Heart right ventricle (tissue), 16 donors: Measurements from ENCODE around the gene SH3GL3. TPM values are rescaled to one million over a fixed set of nuclear protein-coding genes. Genes with fewer than 3 reads are reported as not detected.

Source experiments
- ATAC-seq, 8 donors: fragments of 200-7000 bp; cut with Tn5 transposase; one replicate each; pipeline ENCODE4 v1.9.1; 2020; ENCODE audit warnings: mild to moderate bottlenecking in 8 of 8, moderate library complexity in 8 of 8, moderate number of reproducible peaks in 1 of 8
- DNase-seq, 2 donors: peaks; one replicate each; pipeline ENCODE4 v3.0.0-alpha.2; 2020
- H3K27ac ChIP-seq, 10 donors: fragments of 200-600 bp; sonication (generic) in 2 of 10; one replicate each; pipeline versions ENCODE4 v1.5.0 to v1.8.0; 2020 to 2022; ENCODE audit warnings: mild to moderate bottlenecking in 3 of 10
- H3K27me3 ChIP-seq, 7 donors: fragments of 200-600 bp; one replicate each; pipeline ENCODE4 v1.8.0; 2021 to 2022; ENCODE audit warnings: mild to moderate bottlenecking in 2 of 7
- H3K36me3 ChIP-seq, 9 donors: fragments of 200-600 bp; sonication (generic) in 1 of 9; one replicate each; pipeline versions ENCODE4 v1.5.0 to v1.8.0; 2020 to 2022; ENCODE audit warnings: mild to moderate bottlenecking in 2 of 9
- H3K4me1 ChIP-seq, 9 donors: fragments of 200-600 bp; sonication (generic) in 1 of 9; one replicate each; pipeline versions ENCODE4 v1.5.0 to v1.8.0; 2020 to 2022; ENCODE audit warnings: mild to moderate bottlenecking in 4 of 9
- H3K4me3 ChIP-seq, 10 donors: fragments of 200-600 bp; sonication (generic) in 2 of 10; one replicate each; pipeline versions ENCODE4 v1.5.0 to v1.8.0; 2020 to 2022; ENCODE audit warnings: mild to moderate bottlenecking in 7 of 10, moderate library complexity in 2 of 10
- H3K9me3 ChIP-seq, 11 donors: fragments of 200-600 bp in 10 of 11; sonication (generic) in 2 of 11; one replicate each; pipeline versions ENCODE4 v1.5.0 to v1.8.0; 2013 to 2022; ENCODE audit warnings: mild to moderate bottlenecking in 2 of 11, control low read depth in 1 of 11, moderate library complexity in 1 of 11
- WGBS, 2 donors: extraction: QIAGEN DNeasy Blood & Tissue Kit; methylation state at CpG; one replicate each; pipeline ENCODE4 v1.1.7; 2013; ENCODE audit warnings: inconsistent platforms in 1 of 2; 5-methylcytosine and 5-hydroxymethylcytosine counted together
- intact Hi-C, 10 donors: fragments of 100-400 bp; cut with DNase I; formaldehyde crosslinking; loops; one replicate each; pipeline versions ENCODE4 v1.11.1 to v1.14.2; 2022
- polyA plus RNA-seq, 2 donors: library from polyadenylated mRNA; stranded (reverse); fragments of 200-250 nt; gene quantifications; one replicate each; pipeline ENCODE4 v1.2.3, GENCODE V29; 2013
- total RNA-seq, 10 donors: library from RNA; stranded (reverse); fragmentation: NEBNext Ultra II Directional in 3 of 10; extraction: Animal tissue kit (Norgen Biotek cat#: 25700) in 3 of 10; gene quantifications; one replicate each; pipeline versions ENCODE4 v1.2.1 to v1.2.4, GENCODE V29; 2021 to 2023
- TF ChIP-seq, protein P1 (sequence below), 9 donors: fragments of 200-600 bp; sonication (generic) in 2 of 9; IDR thresholded peaks; one replicate each; pipeline versions ENCODE4 v1.5.0 to v1.8.0; 2021 to 2022; ENCODE audit warnings: antibody characterized with exemption in 9 of 9, mild to moderate bottlenecking in 5 of 9, moderate library complexity in 1 of 9
- donor health status: Arrhythmogenic right ventricular cardiomyopathy.
- donor health status: ischemic (EF 13 %, LVEDD 7.1; RV severe dilation, severe dysfunction).
- donor health status: healthy with polysubstance abuse.
- donor health status: DM: no; HTN: yes; CAD: no.
- donor health status: DM: no; HTN: no; CAD: no.
- donor health status: ischemic (EF 25% LVEDD 6.9; RV normal size, moderate dysfunction).
- donor health status: ischemic (EF 25% LVEDD 5.7; RV mildly dilated, moderate dysfunction).
- donor health status: healthy.
- donor health status: DM: yes; HTN: yes; CAD: no.
- donor health status: Ischemic cardiomyopathy.
- donor health status: ischemic (EF 35%, LVEDD 5.7; RV mildly dilated, moderate dysfunction).
- donor health status: nonischemic (EF 11% LVEDD 7.7; RV severe dilation, severe dysfunction).
- donor health status: DM: yes; HTN: yes; CAD: no.
- donor health status: PGD.
- donor health status: ischemic (EF 29% LVEDD 5.4; RV normal size, mild dysfunction).
- donor health status: nonischemic (EF 23%, LVEDD 6.1; RV moderate dilation, normal function).

SH3GL3 gene
- total and polyA plus RNA-seq, 12 donors = 0.13 to 0.17 TPM; not detected in 10

DNA sequence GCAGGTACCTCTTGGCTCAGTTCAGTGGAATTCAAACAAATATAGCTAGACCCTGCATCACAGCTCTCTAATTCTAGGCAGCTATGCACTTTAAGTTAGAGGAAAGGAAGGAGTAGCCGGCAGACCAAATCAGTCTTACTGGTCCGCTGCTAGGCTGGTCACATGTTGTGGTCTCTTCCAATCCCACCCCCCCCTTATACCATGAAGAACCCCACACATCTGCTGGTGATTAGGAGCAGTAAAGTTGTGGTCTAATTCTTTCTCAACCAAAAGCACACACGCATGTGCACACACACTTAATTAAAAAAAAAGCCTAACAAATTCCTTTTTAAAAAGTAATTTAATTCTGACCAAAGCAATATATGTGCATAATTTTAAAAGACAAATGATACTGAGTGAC, 16.7 kb upstream of the SH3GL3 start:
- no peak for ATAC-seq
- H3K27ac ChIP-seq = no peak overlapping the region
- H3K4me1 ChIP-seq = no peaks in the 10 kb centered on the region
- 74 to 75% methylated on average over 3 of the region's 3 CpGs for WGBS, 2 donors
- peaks cover 0 to 32% (median 18%) of the 10 kb centered on the region in 7 donors for H3K27me3 ChIP-seq
- DNase-seq = no peak
- TF ChIP-seq, protein P1, sequence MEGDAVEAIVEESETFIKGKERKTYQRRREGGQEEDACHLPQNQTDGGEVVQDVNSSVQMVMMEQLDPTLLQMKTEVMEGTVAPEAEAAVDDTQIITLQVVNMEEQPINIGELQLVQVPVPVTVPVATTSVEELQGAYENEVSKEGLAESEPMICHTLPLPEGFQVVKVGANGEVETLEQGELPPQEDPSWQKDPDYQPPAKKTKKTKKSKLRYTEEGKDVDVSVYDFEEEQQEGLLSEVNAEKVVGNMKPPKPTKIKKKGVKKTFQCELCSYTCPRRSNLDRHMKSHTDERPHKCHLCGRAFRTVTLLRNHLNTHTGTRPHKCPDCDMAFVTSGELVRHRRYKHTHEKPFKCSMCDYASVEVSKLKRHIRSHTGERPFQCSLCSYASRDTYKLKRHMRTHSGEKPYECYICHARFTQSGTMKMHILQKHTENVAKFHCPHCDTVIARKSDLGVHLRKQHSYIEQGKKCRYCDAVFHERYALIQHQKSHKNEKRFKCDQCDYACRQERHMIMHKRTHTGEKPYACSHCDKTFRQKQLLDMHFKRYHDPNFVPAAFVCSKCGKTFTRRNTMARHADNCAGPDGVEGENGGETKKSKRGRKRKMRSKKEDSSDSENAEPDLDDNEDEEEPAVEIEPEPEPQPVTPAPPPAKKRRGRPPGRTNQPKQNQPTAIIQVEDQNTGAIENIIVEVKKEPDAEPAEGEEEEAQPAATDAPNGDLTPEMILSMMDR (IDR thresholded peaks at IDR 0.05) = no peak
- intact Hi-C loops = loop anchor here in 1 of 10 donors (10.0 kb wide), 1 partner anchor 604 kb away; no protein-coding TSS in a partner anchor
- no peak overlapping the region for H3K4me3 ChIP-seq
- H3K36me3 ChIP-seq = no peaks in the 10 kb centered on the region
- peaks cover 0 to 11% (median 0%) of the 10 kb centered on the region in 11 donors for H3K9me3 ChIP-seq

DNA sequence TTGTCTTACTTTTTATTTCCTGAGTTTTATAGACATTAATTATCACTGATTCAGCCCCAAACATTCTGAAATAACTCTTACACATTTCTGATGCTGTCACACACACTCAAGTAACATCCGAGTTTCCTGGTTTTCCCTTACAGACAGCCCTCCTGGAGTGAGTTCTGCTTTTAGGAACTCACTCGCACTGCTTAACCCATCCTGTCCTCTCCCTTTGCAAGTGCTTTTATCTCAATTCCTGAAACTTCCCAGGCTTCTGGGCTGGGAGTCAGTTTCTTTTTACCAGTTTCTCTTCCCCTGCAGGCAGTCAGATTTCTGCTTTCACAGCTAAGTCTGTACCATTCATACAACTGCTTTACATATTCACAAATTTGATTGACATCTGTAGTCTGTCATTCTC, 15.6 kb upstream of the SH3GL3 start:
- ATAC-seq = no peak
- Histone ChIP-seq H3K36me3 (no peaks in the 10 kb centered on the region), H3K27ac (no peak overlapping the region), H3K4me1 (no peaks in the 10 kb centered on the region), H3K4me3 (no peak overlapping the region), H3K9me3 (peaks cover 0 to 11% (median 0%) of the 10 kb centered on the region in 11 donors), H3K27me3 (peaks cover 0 to 27% (median 18%) of the 10 kb centered on the region in 7 donors)
- WGBS, 2 donors = 32 to 38% methylated on average over 2 of the region's 2 CpGs
- TF ChIP-seq, protein P1 (IDR thresholded peaks at IDR 0.05) = no peak
- DNase-seq = no peak
- intact Hi-C loops = loop anchor here in 1 of 10 donors (10.0 kb wide), 1 partner anchor 603 kb away; no protein-coding TSS in a partner anchor

DNA sequence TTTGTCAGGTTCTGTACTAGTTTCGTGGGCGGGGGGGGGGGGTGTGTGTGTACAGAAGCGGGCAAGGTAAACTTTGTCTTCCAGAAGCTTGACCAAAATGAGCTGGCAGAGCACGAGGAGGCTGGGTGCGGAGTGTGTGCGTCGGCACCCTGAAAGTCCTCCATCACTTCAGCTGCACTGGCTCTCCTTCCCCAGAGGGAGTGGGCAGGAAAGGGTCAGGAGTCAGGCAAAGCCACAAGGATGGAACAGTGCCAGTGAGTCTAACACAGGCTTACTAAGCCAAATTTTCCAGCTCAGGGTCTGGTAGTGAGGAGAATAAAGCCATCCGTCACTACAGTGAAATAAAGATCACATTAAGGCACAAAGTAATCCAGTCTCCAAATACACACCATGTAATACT, 11.9 kb upstream of the SH3GL3 start:
- H3K4me1 ChIP-seq = no peaks in the 10 kb centered on the region
- H3K27me3 ChIP-seq = peaks cover 0 to 41% (median 21%) of the 10 kb centered on the region in 7 donors
- TF ChIP-seq, protein P1 (IDR thresholded peaks at IDR 0.05) = no peak
- intact Hi-C loops = loop anchor here in 7 of 10 donors (2.0 to 10.0 kb wide), 4 partner anchors 122 to 600 kb away; no protein-coding TSS in a partner anchor
- 61 to 70% methylated on average over 8 of the region's 8 CpGs for WGBS, 2 donors
- no peak overlapping the region for H3K27ac ChIP-seq
- no peaks in the 10 kb centered on the region for H3K9me3 ChIP-seq
- H3K4me3 ChIP-seq = no peak overlapping the region
- H3K36me3 ChIP-seq = no peaks in the 10 kb centered on the region
- no peak for ATAC-seq
- DNase-seq = no peak

DNA sequence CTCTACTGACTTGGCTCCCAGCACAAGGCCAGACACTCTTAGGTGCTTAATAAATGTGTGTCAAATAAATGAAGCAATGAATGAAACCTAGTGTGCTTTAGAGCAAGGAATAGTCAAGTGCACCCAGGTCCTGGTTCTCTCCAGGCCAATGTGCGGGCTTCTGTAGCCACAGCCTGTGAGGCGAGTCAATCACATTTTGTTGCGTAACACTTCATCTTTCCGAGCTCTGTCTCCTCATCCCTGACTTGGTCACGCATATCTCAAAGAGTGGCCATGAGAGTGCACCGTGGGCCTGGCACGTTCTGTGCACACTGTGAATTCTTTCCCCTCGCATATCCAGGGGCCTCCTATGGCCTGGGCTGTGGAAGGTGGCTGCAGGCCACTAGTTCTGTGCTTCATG, 11.4 kb upstream of the SH3GL3 start:
- DNase-seq = no peak
- Histone ChIP-seq H3K9me3 (no peaks in the 10 kb centered on the region), H3K27ac (no peak overlapping the region), H3K4me1 (no peaks in the 10 kb centered on the region), H3K27me3 (peaks cover 0 to 40% (median 21%) of the 10 kb centered on the region in 7 donors), H3K36me3 (no peaks in the 10 kb centered on the region), H3K4me3 (no peak overlapping the region)
- TF ChIP-seq, protein P1 (IDR thresholded peaks at IDR 0.05) = no peak
- intact Hi-C loops = loop anchor here in 8 of 10 donors (2.0 to 10.0 kb wide), 4 partner anchors 122 to 599 kb away; no protein-coding TSS in a partner anchor
- ATAC-seq = no peak
- 81 to 88% methylated on average over 8 of the region's 8 CpGs for WGBS, 2 donors
